GM12878 (cell line): ENCODE results near the gene IL26. TPM values are rescaled to one million over a fixed set of nuclear protein-coding genes. Genes with fewer than 3 reads are reported as not detected.

ENCODE experiments used
- ATAC-seq: fragments of 200-7000 bp; cut with Tn5 transposase; 3 replicates; pipeline ENCODE4 v1.9.1; 2020; ENCODE audit warnings: mild to moderate bottlenecking, moderate library complexity
- BruUV-seq: library from RNA; stranded (reverse); fragments of 400-500 nt; replicated peaks from 2 replicates; lab custom pipeline; 2021; lab: Mats Ljungman, UMichigan
- CTCF ChIA-PET: fragments of 300-600 bp; sonication (Branson Sonifier 250); formaldehyde crosslinking; extraction: SDS; loops from one replicate; lab custom pipeline; 2021; ENCODE audit warnings: inconsistent platforms; lab: Yijun Ruan, JAX
- POLR2A ChIA-PET: fragments of 350-600 bp; formaldehyde crosslinking; extraction: SDS; loops from one replicate; lab custom pipeline; 2021; ENCODE audit warnings: inconsistent platforms; lab: Charles Lee
- RAD21 ChIA-PET: fragments of 300-600 bp; sonication (Branson Sonifier 250); formaldehyde crosslinking; loops from one replicate; lab custom pipeline; 2023; ENCODE audit warnings: antibody characterized with exemption; ENCODE audit not compliant: unreplicated experiment; lab: Charles Lee
- SMC1A ChIA-PET: fragments of 300-600 bp; sonication (Branson Sonifier 250); formaldehyde crosslinking; loops from one replicate; lab custom pipeline; 2023; ENCODE audit not compliant: unreplicated experiment, uncharacterized antibody; lab: Charles Lee
- DNase-seq: peaks from one replicate; pipeline ENCODE4 v3.0.0-alpha.2; 2011; ENCODE audit warnings: low read depth, low spot score
- FAIRE-seq: peaks from 3 replicates; lab custom pipeline; 2011; peaks lifted over from hg19 to GRCh38; lab: Jason Lieb, UNC
- H2AFZ ChIP-seq: 2 replicates; pipeline ENCODE4 v1.6.0; 2011; ENCODE audit warnings: low read depth, low read length, control low read depth; ENCODE audit not compliant: control insufficient read depth
- H3K27ac ChIP-seq: 2 replicates; pipeline ENCODE4 v1.5.1; 2011; ENCODE audit warnings: control low read depth; ENCODE audit not compliant: control insufficient read depth, insufficient read depth
- H3K27me3 ChIP-seq, 2 experiments: replicated peaks in 1 of 2; 2 replicates each; pipeline versions ENCODE4 v1.6.0 to v1.6.1; 2011; ENCODE audit warnings: low read length in 1 of 2; ENCODE audit not compliant: control insufficient read depth in 2 of 2, insufficient read depth in 2 of 2
- H3K36me3 ChIP-seq, 2 experiments: 2 replicates each; pipeline ENCODE4 v1.5.1; 2011; ENCODE audit warnings: low read length in 1 of 2; ENCODE audit not compliant: control insufficient read depth in 2 of 2, insufficient read depth in 2 of 2
- H3K4me1 ChIP-seq: 2 replicates; pipeline ENCODE4 v1.6.1; 2011; ENCODE audit warnings: mild to moderate bottlenecking, low read length, moderate library complexity, mixed read lengths; ENCODE audit not compliant: control insufficient read depth, insufficient read depth
- H3K4me2 ChIP-seq: 2 replicates; pipeline ENCODE4 v1.6.0; 2011; ENCODE audit warnings: control low read depth; ENCODE audit not compliant: control insufficient read depth, insufficient read depth
- H3K4me3 ChIP-seq: fragments of 200-600 bp; sonication (generic); 2 replicates; pipeline ENCODE4 v1.5.1; 2016
- H3K79me2 ChIP-seq: 2 replicates; pipeline ENCODE4 v1.6.0; 2011; ENCODE audit warnings: low read length; ENCODE audit not compliant: control insufficient read depth, insufficient read depth
- H3K9ac ChIP-seq: 2 replicates; pipeline ENCODE4 v1.8.0; 2011; ENCODE audit warnings: low read length, control low read depth, mixed read lengths; ENCODE audit not compliant: control insufficient read depth, insufficient read depth
- H3K9me3 ChIP-seq: replicated peaks from 3 replicates; pipeline ENCODE4 v1.5.1; 2011; ENCODE audit warnings: mild to moderate bottlenecking, low read length; ENCODE audit not compliant: control insufficient read depth, insufficient read depth
- H4K20me1 ChIP-seq: 2 replicates; pipeline ENCODE4 v1.6.0; 2011; ENCODE audit not compliant: control insufficient read depth, insufficient read depth
- BACH1 ChIP-seq: fragments of 450-650 bp; IDR thresholded peaks from 2 replicates; pipeline ENCODE4 v1.6.1; 2017; ENCODE audit warnings: mild to moderate bottlenecking, borderline replicate concordance
- BHLHE40 ChIP-seq, 2 experiments: fragments of 450-650 bp in 1 of 2; IDR thresholded peaks; 2 replicates each; pipeline ENCODE4 v1.6.1; 2011 to 2017; ENCODE audit warnings: low read depth in 2 of 2, borderline replicate concordance in 1 of 2, improper control_type of control experiment in 1 of 2, low read length in 1 of 2, mild to moderate bottlenecking in 1 of 2
- CHD2 ChIP-seq: IDR thresholded peaks from 2 replicates; pipeline ENCODE4 v1.6.1; 2011; ENCODE audit warnings: low read depth, low read length, improper control_type of control experiment, borderline replicate concordance
- CREB1 ChIP-seq: IDR thresholded peaks from 2 replicates; pipeline ENCODE4 v1.6.1; 2012; ENCODE audit warnings: low read depth, mild to moderate bottlenecking, inconsistent platforms
- ESRRA ChIP-seq: IDR thresholded peaks from 2 replicates; pipeline ENCODE4 v1.6.1; 2012; ENCODE audit warnings: mild to moderate bottlenecking, low read length, improper control_type of control experiment
- GATAD2B ChIP-seq: fragments of 450-650 bp; conservative IDR thresholded peaks from 2 replicates; pipeline ENCODE4 v1.6.1; 2017; ENCODE audit warnings: low read depth, mild to moderate bottlenecking, moderate library complexity
- PAX8 ChIP-seq: fragments of 450-650 bp; IDR thresholded peaks from 2 replicates; pipeline ENCODE4 v1.6.1; 2017; ENCODE audit warnings: mild to moderate bottlenecking, moderate library complexity
- POLR2AphosphoS5 ChIP-seq: IDR thresholded peaks from 2 replicates; pipeline ENCODE4 v1.6.1; 2011; ENCODE audit warnings: mild to moderate bottlenecking, low read length, inconsistent platforms
- POU2F2 ChIP-seq: IDR thresholded peaks from 3 replicates; pipeline ENCODE4 v1.6.1; 2011; ENCODE audit warnings: low read depth, mild to moderate bottlenecking, low read length, borderline replicate concordance
- RB1 ChIP-seq: fragments of 450-650 bp; formaldehyde crosslinking; IDR thresholded peaks from 2 replicates; pipeline ENCODE4 v1.6.1; 2017; ENCODE audit warnings: mild to moderate bottlenecking, borderline replicate concordance
- RUNX3 ChIP-seq: IDR thresholded peaks from 2 replicates; pipeline ENCODE4 v1.6.1; 2012; ENCODE audit warnings: low read length, inconsistent platforms
- TCF12 ChIP-seq: IDR thresholded peaks from 2 replicates; pipeline ENCODE4 v1.6.1; 2011; ENCODE audit warnings: low read depth, mild to moderate bottlenecking, low read length
- ZBED1 ChIP-seq: IDR thresholded peaks from 2 replicates; pipeline ENCODE4 v1.6.1; 2016; ENCODE audit warnings: borderline replicate concordance
- ZNF207 ChIP-seq: fragments of 450-650 bp; IDR thresholded peaks from 2 replicates; pipeline ENCODE4 v1.6.1; 2014; ENCODE audit warnings: antibody characterized with exemption, mild to moderate bottlenecking, borderline replicate concordance
- WGBS: methylation state at CpG from one replicate; pipeline ENCODE4 v1.1.6; 2016; ENCODE audit warnings: low lambda C conversion rate; ENCODE audit not compliant: insufficient replicate concordance, insufficient coverage; ENCODE audit errors: missing lambda C conversion rate; 5-methylcytosine and 5-hydroxymethylcytosine counted together
- in situ Hi-C: fragments of 300-500 bp; cut with MboI; formaldehyde crosslinking; loops from 9 replicates; pipeline ENCODE4 v1.14.3; 2018; ENCODE audit warnings: mixed read lengths
- intact Hi-C: fragments of 100-400 bp; cut with micrococcal nuclease; formaldehyde crosslinking; loops from one replicate; pipeline ENCODE4 v1.14.2; 2022; ENCODE audit not compliant: unreplicated experiment
- polyA plus RNA-seq, 11 experiments: library from polyadenylated mRNA; depleted of rRNA in 4 of 11; unstranded in 6 of 11; stranded (reverse) in 5 of 11; fragments of >200 nt; fragmentation: Nextera tagmentation in 4 of 11; fragmentation: Illumina TruSeq in 1 of 11; extraction: Ambion mirVana in 4 of 11; extraction: Trizol in 1 of 11; gene quantifications; 1 replicate in 1 of 11; 2 replicates in 10 of 11; pipeline versions ENCODE4 v1.2.1 to v1.2.3, GENCODE V29; 2011 to 2016; ENCODE audit warnings: inconsistent platforms in 2 of 11, missing spikeins in 2 of 11, low read depth in 1 of 11
- total RNA-seq, 4 experiments: library from RNA; depleted of rRNA in 3 of 4; stranded (reverse); fragments of >200 nt in 3 of 4; fragmentation: Illumina TruSeq in 1 of 4; extraction: Trizol in 1 of 4; gene quantifications; 2 replicates each; pipeline versions ENCODE4 v1.2.1 to v1.2.3, GENCODE V29; 2013 to 2021
- TF ChIP-seq, protein P1 (sequence below): fragments of 450-650 bp; formaldehyde crosslinking; IDR thresholded peaks from 2 replicates; pipeline ENCODE4 v1.4.0; 2020; ENCODE audit warnings: mild to moderate bottlenecking, moderate library complexity

Gene IL26
- total and polyA plus RNA-seq, 10 of the 15 experiments (the other 5 are each of a cell fraction or from before 2014, with no cell fraction given), result not detected

DNA sequence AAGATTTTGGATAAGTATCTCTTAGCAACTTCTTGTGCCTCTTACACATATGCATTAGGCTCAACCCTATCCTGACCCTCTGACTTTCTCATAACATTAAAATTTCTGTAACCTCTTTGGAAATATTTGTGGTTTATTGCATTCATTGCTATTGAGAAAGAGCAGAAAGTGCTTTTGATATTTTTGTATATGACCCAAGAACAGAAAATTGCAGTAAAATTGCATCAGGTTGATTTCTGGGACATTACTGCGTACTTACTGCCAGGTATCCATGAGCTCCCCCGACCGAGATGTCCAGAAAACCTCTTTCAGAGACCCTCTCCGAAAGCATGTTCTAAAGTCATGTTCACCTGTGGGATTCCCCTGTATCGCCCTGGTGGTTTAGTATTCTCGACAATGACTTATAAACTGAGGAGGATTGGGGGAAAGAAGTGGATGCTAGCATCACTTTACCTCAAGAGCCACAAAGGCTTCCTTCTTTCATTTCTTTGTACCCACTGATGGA is 42.3 kb upstream of the IL26 start (continued):
- no peak for TF ChIP-seq BACH1

- Histone ChIP-seq H3K27ac (no peak overlapping the region), H3K9ac (no peak overlapping the region), H4K20me1 (no peaks in the 10 kb centered on the region), H2AFZ (no peak overlapping the region), H3K4me1 (peaks cover 4% of the 10 kb centered on the region; the same call in 1 of the 2 replicates), H3K27me3 (no peaks in the 10 kb centered on the region), H3K4me3 (no peak overlapping the region), H3K9me3 (no peaks in the 10 kb centered on the region), H3K79me2 (no peaks in the 10 kb centered on the region), H3K36me3 (no peaks in the 10 kb centered on the region), H3K4me2 (no peak overlapping the region)
- DNase-seq (no peak), ATAC-seq (no peak), FAIRE-seq (no peak)
- in situ Hi-C loops (no loop called here), intact Hi-C loops (no loop called here)
- no TSS peak for BruUV-seq
- WGBS, result 91% methylated on average over 1 of the region's 2 CpGs
- ChIA-PET CTCF (interaction anchor here (1.1 kb wide), 1 partner anchor 52 kb away, joined by 4 read pairs; no protein-coding TSS in a partner anchor), RAD21 (interaction anchor here (1.0 kb wide), 1 partner anchor 13 kb away, joined by 3 read pairs; no protein-coding TSS in a partner anchor), SMC1A (interaction anchor here (0.8 to 1.4 kb wide), 2 partner anchors 9 to 52 kb away, joined by 3 read pairs; no protein-coding TSS in a partner anchor), POLR2A (interaction anchor here (1.2 kb wide), 1 partner anchor 19 kb away, joined by 3 read pairs; no protein-coding TSS in a partner anchor)
- TF ChIP-seq BHLHE40 (IDR thresholded peaks at IDR 0.05; ENCODE audit: borderline replicate concordance in 1 of 2, low read depth in 2 of 2, low read length in 1 of 2) (no peak), POLR2AphosphoS5 (no peak), RB1 (no peak), ZBED1 (no peak), TCF12 (no peak), CHD2 (no peak), GATAD2B (no peak), RUNX3 (no peak), PAX8 (no peak), ESRRA (no peak), POU2F2 (no peak), CREB1 (no peak), ZNF207 (no peak)
- TF ChIP-seq, protein P1, sequence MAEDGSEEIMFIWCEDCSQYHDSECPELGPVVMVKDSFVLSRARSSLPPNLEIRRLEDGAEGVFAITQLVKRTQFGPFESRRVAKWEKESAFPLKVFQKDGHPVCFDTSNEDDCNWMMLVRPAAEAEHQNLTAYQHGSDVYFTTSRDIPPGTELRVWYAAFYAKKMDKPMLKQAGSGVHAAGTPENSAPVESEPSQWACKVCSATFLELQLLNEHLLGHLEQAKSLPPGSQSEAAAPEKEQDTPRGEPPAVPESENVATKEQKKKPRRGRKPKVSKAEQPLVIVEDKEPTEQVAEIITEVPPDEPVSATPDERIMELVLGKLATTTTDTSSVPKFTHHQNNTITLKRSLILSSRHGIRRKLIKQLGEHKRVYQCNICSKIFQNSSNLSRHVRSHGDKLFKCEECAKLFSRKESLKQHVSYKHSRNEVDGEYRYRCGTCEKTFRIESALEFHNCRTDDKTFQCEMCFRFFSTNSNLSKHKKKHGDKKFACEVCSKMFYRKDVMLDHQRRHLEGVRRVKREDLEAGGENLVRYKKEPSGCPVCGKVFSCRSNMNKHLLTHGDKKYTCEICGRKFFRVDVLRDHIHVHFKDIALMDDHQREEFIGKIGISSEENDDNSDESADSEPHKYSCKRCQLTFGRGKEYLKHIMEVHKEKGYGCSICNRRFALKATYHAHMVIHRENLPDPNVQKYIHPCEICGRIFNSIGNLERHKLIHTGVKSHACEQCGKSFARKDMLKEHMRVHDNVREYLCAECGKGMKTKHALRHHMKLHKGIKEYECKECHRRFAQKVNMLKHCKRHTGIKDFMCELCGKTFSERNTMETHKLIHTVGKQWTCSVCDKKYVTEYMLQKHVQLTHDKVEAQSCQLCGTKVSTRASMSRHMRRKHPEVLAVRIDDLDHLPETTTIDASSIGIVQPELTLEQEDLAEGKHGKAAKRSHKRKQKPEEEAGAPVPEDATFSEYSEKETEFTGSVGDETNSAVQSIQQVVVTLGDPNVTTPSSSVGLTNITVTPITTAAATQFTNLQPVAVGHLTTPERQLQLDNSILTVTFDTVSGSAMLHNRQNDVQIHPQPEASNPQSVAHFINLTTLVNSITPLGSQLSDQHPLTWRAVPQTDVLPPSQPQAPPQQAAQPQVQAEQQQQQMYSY, result no peak
Measured at GRCh38 chr12:68264857-68265256, 39.2 kb upstream of the IL26 start.
